Measurements from ENCODE around the gene TRIP6. TPM values are rescaled to one million over a fixed set of nuclear protein-coding genes. Genes with fewer than 3 reads are reported as not detected.

TRIP6 gene
- total and polyA plus RNA-seq, 4 donors: 16.0 to 66.6 (median 45.9) TPM

DNA sequence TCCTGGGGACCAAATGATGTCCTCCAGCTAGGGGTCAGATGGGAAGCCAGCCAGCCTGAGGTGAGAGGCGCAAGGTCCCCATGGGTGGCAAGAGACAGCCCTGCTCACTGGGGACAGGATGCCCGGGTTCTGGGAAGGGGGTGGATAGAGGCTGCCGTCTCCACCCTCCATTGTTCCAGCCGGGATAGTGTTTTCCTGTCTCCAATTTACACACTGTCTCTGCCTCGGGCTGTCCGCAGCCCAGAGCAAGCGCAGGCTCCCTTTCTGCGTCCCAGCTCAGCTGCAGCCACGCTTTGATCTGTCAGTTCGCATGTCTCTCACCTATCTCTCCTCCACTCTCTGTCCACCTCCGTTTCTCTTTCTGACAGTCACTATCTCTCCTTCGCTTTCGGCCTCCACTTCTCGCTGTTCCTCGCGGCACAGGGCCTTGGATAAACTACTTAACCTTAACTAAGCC lies 41.9 kb upstream of the TRIP6 start:
- H3K27me3 ChIP-seq (ENCODE audit: control insufficient read depth, insufficient read depth, low read length): peaks cover 29% of the 10 kb centered on the region
- no peak overlapping the region for H3K27ac ChIP-seq (ENCODE audit: low read depth, low read length)
- no peak for DNase-seq (ENCODE audit: low read depth in 4 of 6, low spot score in 6 of 6)
- H3K4me1 ChIP-seq (ENCODE audit: control insufficient read depth, insufficient read depth, low read length): peaks cover 42% of the 10 kb centered on the region
- peaks cover 29% of the 10 kb centered on the region for H3K36me3 ChIP-seq (ENCODE audit: control insufficient read depth, insufficient read depth, low read length)
- WGBS (ENCODE audit: insufficient coverage): 39% methylated on average over 14 of the region's 16 CpGs
- H3K9me3 ChIP-seq (ENCODE audit: control insufficient read depth, insufficient read depth, low read length): no peaks in the 10 kb centered on the region
- H3K4me3 ChIP-seq (ENCODE audit: low read depth, low read length): peak overlapping the region; percentile 76

DNA sequence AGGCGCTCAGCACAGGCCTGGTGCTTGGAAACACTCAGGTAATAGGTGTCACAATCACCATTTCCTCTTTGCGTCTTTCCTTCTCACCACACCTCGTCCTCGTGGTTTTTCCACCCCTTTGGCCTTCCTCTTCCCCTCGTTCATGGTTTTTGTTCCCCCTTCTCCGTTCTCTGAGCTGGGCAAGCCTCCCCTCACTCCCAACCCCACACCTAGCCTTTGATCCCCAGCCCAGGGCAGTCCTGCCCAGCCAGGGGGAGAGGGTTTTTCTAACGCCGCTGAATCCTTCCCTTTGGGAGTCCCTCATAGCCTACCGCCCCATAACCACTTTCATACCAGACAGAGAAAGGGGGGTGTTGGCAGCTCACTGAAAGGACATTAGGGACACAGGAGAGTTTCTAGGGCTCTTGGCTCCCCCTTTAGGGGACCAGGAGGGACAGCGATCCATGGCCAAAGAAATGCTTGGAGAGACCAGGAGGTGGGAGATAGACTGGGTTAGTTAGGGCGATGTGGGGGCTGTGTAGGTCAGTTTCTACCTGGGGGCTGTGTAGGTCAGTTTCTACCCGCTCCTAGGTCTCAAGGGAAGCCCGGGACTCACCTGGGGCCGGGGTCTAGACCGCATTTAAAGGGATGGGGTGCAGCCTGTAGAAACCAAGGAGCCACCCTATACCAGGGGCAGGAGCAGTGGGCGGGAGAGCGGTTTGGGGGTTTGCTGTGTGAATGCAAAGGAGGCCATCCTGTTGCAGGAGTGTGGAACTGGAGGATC lies 41.3 kb upstream of the TRIP6 start:
- H3K27ac ChIP-seq (ENCODE audit: low read depth, low read length): peak overlapping the region; percentile 76
- H3K36me3 ChIP-seq (ENCODE audit: control insufficient read depth, insufficient read depth, low read length): peaks cover 27% of the 10 kb centered on the region
- peaks cover 29% of the 10 kb centered on the region for H3K27me3 ChIP-seq (ENCODE audit: control insufficient read depth, insufficient read depth, low read length)
- H3K9me3 ChIP-seq (ENCODE audit: control insufficient read depth, insufficient read depth, low read length): no peaks in the 10 kb centered on the region
- peaks cover 42% of the 10 kb centered on the region for H3K4me1 ChIP-seq (ENCODE audit: control insufficient read depth, insufficient read depth, low read length)
- DNase-seq (ENCODE audit: low read depth in 4 of 6, low spot score in 6 of 6): peak in 2 of 6 donors; percentile 49 to 58
- H3K4me3 ChIP-seq (ENCODE audit: low read depth, low read length): peak overlapping the region; percentile 76
- 19% methylated on average over 14 of the region's 17 CpGs for WGBS (ENCODE audit: insufficient coverage)

DNA sequence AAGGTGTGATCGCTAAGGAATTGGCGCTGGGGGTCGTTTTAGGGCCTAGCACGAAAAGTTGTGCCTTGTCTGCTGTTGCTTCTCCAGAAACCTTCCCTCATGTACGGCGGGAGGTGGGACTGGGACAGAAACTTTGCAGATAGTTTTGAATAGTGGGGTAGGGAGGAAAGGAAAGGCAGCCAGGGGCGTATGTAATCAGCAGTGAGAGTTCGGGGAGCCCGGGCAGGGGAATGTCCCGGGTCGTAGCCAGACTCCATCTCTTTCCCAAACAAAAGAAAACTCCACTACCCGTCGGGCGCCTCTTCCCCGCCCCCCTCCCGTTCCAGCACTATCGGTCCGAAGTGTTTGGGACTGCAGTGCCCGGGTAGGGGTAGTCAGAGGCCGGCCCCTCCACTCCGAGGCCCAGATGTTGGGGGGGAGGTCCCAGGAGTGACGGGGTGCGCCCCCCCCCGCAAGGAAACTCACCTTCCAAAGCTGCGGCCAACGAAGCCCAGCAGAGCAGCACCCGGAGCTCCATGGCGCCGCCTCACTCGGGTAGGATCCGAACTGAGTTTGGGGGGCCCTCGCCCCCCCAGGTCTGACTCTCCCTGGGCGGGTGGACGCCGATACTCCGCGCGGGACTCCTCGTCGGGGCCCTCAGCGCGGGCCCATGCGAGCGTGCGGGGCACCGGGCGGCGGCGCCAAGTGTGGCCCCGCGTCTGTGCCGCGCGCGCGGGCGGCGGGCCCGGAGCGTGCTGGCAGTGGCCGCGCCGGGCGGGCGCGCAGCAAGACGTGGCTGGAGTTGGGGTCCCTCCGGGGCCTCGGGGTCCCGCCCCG lies 40.5 kb upstream of the TRIP6 start:
- Histone ChIP-seq H3K4me3 (ENCODE audit: low read depth, low read length) (peak overlapping the region; percentile 76), H3K9me3 (ENCODE audit: control insufficient read depth, insufficient read depth, low read length) (no peaks in the 10 kb centered on the region), H3K4me1 (ENCODE audit: control insufficient read depth, insufficient read depth, low read length) (peaks cover 42% of the 10 kb centered on the region), H3K27me3 (ENCODE audit: control insufficient read depth, insufficient read depth, low read length) (peaks cover 29% of the 10 kb centered on the region), H3K27ac (ENCODE audit: low read depth, low read length) (peak overlapping the region; percentile 76), H3K36me3 (ENCODE audit: control insufficient read depth, insufficient read depth, low read length) (peaks cover 26% of the 10 kb centered on the region)
- DNase-seq (ENCODE audit: low read depth in 4 of 6, low spot score in 6 of 6): peak in 1 of 6 donors; percentile 41
- WGBS (ENCODE audit: insufficient coverage): under 1% methylated on average over 51 of the region's 71 CpGs

DNA sequence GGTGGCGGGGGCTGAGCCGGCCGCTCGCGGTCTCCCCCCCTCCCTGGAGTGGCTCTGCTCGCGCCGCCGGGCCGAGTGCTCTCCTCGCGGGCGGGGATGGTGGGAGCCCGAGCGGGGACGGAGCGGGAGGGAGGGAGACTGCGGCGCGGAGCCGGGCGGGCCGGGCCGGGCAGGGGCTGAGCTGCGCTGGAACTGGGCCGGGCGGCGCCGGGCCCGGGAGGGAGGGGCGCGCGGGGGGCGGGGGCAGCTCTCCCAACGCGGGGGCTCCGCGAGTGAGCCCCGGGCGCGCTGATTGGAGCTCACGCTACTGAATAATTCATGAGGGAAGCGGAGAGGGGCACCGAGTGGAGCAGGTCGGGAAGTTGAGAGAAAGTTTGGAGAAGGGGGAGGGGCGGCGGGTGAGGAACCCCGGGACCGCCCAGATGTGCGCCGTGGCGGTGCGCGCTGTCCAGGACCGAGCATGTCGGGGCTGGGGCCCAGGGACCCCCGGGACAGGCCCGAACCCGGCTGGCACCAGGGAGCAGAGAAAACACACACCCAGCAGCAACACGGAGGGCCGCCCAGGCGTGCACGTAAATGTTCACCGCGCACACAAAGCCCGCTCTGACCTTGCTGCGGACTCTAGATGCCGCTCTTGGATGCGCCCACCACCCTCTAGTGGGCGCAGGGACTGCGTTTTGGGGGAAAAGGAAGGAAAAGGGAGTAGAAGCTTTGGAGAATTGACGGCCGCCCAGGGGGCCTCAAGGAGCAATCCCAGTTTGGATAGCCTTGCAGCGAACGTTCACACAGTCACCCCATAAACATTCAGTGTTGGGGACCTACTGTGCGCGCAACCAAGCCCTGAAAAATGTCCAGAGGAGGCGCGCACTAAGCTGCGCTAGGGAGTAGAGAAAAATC lies 39.6 kb upstream of the TRIP6 start, which contains the start of gene EPHB4:
TSS of gene EPHB4 (minus strand) at position 194 of the 897 bp plus-strand sequence. CDS start 493 bp downstream, outside the sequence.
- H3K4me3 ChIP-seq (ENCODE audit: low read depth, low read length): peak within 1 kb of the TSS; percentile 76
- peak within 1 kb of the TSS; percentile 76 for H3K27ac ChIP-seq (ENCODE audit: low read depth, low read length)
- peaks cover 42% of the 10 kb centered on the region for H3K4me1 ChIP-seq (ENCODE audit: control insufficient read depth, insufficient read depth, low read length)
- H3K27me3 ChIP-seq (ENCODE audit: control insufficient read depth, insufficient read depth, low read length): peaks cover 29% of the 10 kb centered on the region
- peaks cover 18% of the 10 kb centered on the region for H3K36me3 ChIP-seq (ENCODE audit: control insufficient read depth, insufficient read depth, low read length)
- no peaks in the 10 kb centered on the region for H3K9me3 ChIP-seq (ENCODE audit: control insufficient read depth, insufficient read depth, low read length)
- WGBS (ENCODE audit: insufficient coverage): 0% methylated on average over 70 of the region's 80 CpGs
- peak in 4 of 6 donors; percentile 55 to 94 (median 78) for DNase-seq (ENCODE audit: low read depth in 4 of 6, low spot score in 6 of 6)

DNA sequence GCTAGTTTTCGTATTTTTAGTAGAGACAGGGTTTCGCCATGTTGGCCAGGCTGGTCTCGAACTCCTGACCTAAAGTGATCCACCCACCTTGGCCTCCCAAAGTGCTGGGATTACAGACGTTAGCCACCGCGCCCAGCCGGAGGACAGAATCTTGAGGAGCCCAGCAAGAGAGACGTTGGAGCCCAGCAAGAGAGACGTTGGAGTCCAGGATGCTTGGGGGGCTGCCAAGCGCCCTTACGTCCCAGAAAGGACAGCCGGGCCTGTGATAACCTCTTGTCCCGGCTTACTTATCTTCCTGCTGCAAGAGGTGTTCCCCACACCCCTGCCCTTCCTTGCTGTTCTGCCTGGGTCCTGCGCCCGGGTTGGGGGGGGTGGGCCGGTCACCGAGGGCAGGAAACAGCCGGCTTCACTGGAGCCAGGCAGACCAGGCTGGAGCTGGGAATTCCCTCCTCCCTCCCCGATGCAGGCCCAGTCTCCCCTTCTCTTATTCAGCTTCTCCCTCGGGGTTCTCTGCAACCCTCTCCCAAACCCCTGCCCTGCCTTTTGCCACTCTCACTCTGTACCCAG lies 38.0 kb upstream of the TRIP6 start:
- Histone ChIP-seq H3K4me1 (ENCODE audit: control insufficient read depth, insufficient read depth, low read length) (peaks cover 42% of the 10 kb centered on the region), H3K27me3 (ENCODE audit: control insufficient read depth, insufficient read depth, low read length) (peaks cover 29% of the 10 kb centered on the region), H3K27ac (ENCODE audit: low read depth, low read length) (no peak overlapping the region), H3K9me3 (ENCODE audit: control insufficient read depth, insufficient read depth, low read length) (no peaks in the 10 kb centered on the region), H3K4me3 (ENCODE audit: low read depth, low read length) (no peak overlapping the region), H3K36me3 (ENCODE audit: control insufficient read depth, insufficient read depth, low read length) (peaks cover 4% of the 10 kb centered on the region)
- WGBS (ENCODE audit: insufficient coverage): 66% methylated on average over 20 of the region's 20 CpGs
- DNase-seq (ENCODE audit: low read depth in 4 of 6, low spot score in 6 of 6): no peak

DNA sequence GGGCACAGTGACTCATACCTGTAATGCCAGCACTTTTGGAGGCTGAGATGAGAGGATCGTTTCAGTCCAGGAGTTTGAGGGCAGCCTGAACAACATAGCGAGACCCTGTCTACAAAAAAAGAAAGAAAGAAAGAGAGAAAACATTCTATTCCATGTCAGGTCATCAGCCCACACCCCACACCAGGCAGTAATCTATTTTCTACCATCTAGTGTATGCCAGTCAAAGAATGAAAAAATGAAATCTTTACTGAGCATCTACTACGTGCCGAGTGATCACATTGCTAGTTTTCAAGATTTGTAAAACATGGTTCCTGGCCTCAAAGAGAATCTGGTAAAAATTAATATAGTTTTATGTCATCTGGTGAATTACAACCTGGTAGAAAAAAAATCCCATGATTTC lies 36.8 kb upstream of the TRIP6 start:
- H3K4me1 ChIP-seq (ENCODE audit: control insufficient read depth, insufficient read depth, low read length): peaks cover 33% of the 10 kb centered on the region
- WGBS (ENCODE audit: insufficient coverage): no CpG with 5 or more reads among the region's 4 CpGs
- no peak overlapping the region for H3K4me3 ChIP-seq (ENCODE audit: low read depth, low read length)
- peaks cover 2% of the 10 kb centered on the region for H3K36me3 ChIP-seq (ENCODE audit: control insufficient read depth, insufficient read depth, low read length)
- DNase-seq (ENCODE audit: low read depth in 4 of 6, low spot score in 6 of 6): no peak
- H3K9me3 ChIP-seq (ENCODE audit: control insufficient read depth, insufficient read depth, low read length): no peaks in the 10 kb centered on the region
- H3K27ac ChIP-seq (ENCODE audit: low read depth, low read length): no peak overlapping the region
- peaks cover 29% of the 10 kb centered on the region for H3K27me3 ChIP-seq (ENCODE audit: control insufficient read depth, insufficient read depth, low read length)

DNA sequence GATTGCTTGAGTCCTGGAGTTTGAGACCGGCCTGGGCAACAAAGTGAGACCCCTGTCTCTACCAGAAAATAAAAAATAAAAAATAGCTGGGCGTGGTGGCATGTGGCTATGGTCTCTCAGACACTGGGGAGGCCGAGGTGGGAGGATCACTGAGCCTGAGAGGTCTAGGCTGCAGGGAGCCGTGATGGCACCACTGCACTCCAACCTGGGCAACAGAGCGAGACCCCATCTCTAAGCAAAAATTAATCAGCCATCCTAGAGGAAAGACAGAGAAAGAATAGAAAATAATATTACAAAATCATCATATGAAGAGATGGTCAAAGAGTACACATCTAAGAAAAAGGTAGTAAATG lies 34.9 kb upstream of the TRIP6 start:
- H3K4me1 ChIP-seq (ENCODE audit: control insufficient read depth, insufficient read depth, low read length): peaks cover 35% of the 10 kb centered on the region
- H3K4me3 ChIP-seq (ENCODE audit: low read depth, low read length): no peak overlapping the region
- 100% methylated on average over 2 of the region's 5 CpGs for WGBS (ENCODE audit: insufficient coverage)
- peaks cover 21% of the 10 kb centered on the region for H3K27me3 ChIP-seq (ENCODE audit: control insufficient read depth, insufficient read depth, low read length)
- no peak for DNase-seq (ENCODE audit: low read depth in 4 of 6, low spot score in 6 of 6)
- no peaks in the 10 kb centered on the region for H3K9me3 ChIP-seq (ENCODE audit: control insufficient read depth, insufficient read depth, low read length)
- H3K36me3 ChIP-seq (ENCODE audit: control insufficient read depth, insufficient read depth, low read length): peaks cover 5% of the 10 kb centered on the region
- no peak overlapping the region for H3K27ac ChIP-seq (ENCODE audit: low read depth, low read length)

DNA sequence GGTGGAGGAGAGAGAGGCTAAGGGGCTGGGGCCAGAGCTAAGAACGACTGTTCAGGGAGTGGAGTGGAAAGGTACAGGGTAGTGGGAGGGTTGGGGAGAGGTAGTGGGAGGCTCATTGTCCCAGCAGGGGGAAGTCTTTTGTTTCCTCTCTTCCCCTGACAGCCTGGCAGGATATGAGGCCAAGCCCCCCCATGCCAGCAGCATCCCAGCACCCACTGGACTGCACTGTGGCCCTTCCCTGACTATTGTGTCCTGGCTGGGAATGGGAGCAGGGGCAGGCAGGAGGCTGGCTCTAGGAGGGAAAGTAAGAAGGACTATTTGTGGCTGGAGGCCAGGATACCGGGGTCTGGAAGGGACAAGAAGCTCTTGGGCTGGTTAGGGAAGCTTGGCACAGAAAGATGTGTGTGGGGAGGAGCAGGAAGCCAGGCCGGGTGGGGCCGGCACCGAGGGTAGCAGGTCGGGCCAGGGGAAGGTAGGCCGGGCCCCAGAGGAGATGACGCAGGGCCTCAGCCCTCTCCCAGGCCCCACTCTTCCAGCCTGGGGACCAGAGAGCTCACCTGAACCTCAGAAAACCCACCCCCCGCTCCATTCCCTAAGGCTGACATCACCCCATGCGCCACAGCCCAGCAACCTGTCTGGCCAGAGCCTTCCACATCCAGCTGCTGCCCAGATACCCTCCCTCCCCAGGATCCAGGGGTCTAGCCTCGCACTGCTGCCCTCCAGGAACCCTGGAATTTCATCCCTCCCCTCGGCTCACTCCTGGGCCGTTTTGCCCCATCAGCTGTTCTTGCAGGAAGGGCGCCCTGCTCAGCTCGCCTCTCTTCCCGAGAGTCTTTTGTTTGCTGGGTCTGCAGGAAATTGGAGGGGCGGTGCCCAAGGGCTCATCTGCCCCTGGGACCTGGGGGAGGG lies 31.0 kb upstream of the TRIP6 start:
- peak overlapping the region; percentile 92 for H3K27ac ChIP-seq (ENCODE audit: low read depth, low read length)
- WGBS (ENCODE audit: insufficient coverage): 18% methylated on average over 12 of the region's 17 CpGs
- H3K4me3 ChIP-seq (ENCODE audit: low read depth, low read length): no peak overlapping the region
- H3K27me3 ChIP-seq (ENCODE audit: control insufficient read depth, insufficient read depth, low read length): no peaks in the 10 kb centered on the region
- peaks cover 22% of the 10 kb centered on the region for H3K4me1 ChIP-seq (ENCODE audit: control insufficient read depth, insufficient read depth, low read length)
- H3K36me3 ChIP-seq (ENCODE audit: control insufficient read depth, insufficient read depth, low read length): peaks cover 3% of the 10 kb centered on the region
- no peaks in the 10 kb centered on the region for H3K9me3 ChIP-seq (ENCODE audit: control insufficient read depth, insufficient read depth, low read length)
- DNase-seq (ENCODE audit: low read depth in 4 of 6, low spot score in 6 of 6): peak in 2 of 6 donors; percentile 24 to 48
